SK-N-MC (cell line): Measurements from ENCODE around the gene PRTN3.

Experiments
- EZH2 ChIP-seq: fragments of 200-600 bp; sonication (generic); IDR thresholded peaks from one replicate; pipeline ENCODE4 v1.6.1; 2017; ENCODE audit warnings: antibody characterized with exemption
- FOXP2 ChIP-seq: optimal IDR thresholded peaks from 2 replicates; pipeline ENCODE3; 2011; ENCODE audit warnings: mild to moderate bottlenecking, moderate library complexity; ENCODE audit not compliant: insufficient read depth; ENCODE audit errors: extremely low read length, control extremely low read depth

- TF ChIP-seq EZH2: no peak
- no peak for TF ChIP-seq FOXP2
Observed at GRCh38 chr19:882871-883497, 42.2 kb downstream of the PRTN3 start.
